Esophagus muscularis mucosa (tissue), 3 donors: Measurements from ENCODE around the gene LRRN4.

Source experiments
- CTCF ChIP-seq, 3 experiments: fragments of 200-600 bp in 2 of 3; fragments of 450-650 bp in 1 of 3; sonication (generic) in 2 of 3; IDR thresholded peaks; one replicate each; pipeline ENCODE4 v1.5.1; 2017 to 2019; ENCODE audit warnings: antibody characterized with exemption in 3 of 3, mild to moderate bottlenecking in 2 of 3, moderate library complexity in 1 of 3
- POLR2A ChIP-seq: fragments of 450-650 bp; IDR thresholded peaks from one replicate; pipeline ENCODE4 v1.6.1; 2017; ENCODE audit warnings: antibody characterized with exemption, moderate library complexity, mild to moderate bottlenecking, low read depth

DNA sequence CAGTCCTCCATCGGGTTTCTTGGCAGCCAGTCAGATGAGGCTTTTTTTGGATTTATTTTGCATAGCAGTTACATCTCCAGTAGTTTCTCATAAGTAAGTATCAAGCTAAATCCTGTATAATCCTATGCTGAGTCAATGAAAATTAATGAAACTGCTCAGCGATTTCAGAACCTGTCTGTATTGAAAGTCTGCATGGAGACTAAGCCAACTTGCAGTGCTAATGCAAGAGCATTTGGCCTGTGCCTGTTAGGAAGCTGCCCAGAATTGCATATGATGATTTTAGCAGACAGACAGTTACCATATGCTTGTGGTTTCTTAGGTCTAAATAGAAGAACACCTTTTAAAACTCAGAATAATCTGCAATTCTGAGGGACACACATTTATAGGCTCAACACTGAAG, 25.2 kb upstream of the LRRN4 start:
- TF ChIP-seq POLR2A, result no peak
- TF ChIP-seq CTCF (IDR thresholded peaks at IDR 0.05), result no peak
